HG02623 (cell line): ENCODE measurements around the gene ARHGAP26.

ENCODE experiments used
- ATAC-seq: cut with Tn5 transposase; IDR thresholded peaks from one replicate; pipeline ENCODE4 v1.9.1; 2021; ENCODE audit warnings: moderate library complexity; ENCODE audit not compliant: unreplicated experiment

Gene ARHGAP26

GRCh38 chr5:143128412-143129071, 358.4 kb downstream of the ARHGAP26 start:
- ATAC-seq: no peak

- ATAC-seq: no peak
Measured at GRCh38 chr5:143129203-143129602, 359.0 kb downstream of the ARHGAP26 start.

GRCh38 chr5:143129910-143130612, 359.9 kb downstream of the ARHGAP26 start:
- ATAC-seq: no peak

- no peak for ATAC-seq
Measured at GRCh38 chr5:143130613-143131305, 360.6 kb downstream of the ARHGAP26 start.

- ATAC-seq: no peak
Measured at GRCh38 chr5:143131972-143132371, 361.8 kb downstream of the ARHGAP26 start.

- no peak for ATAC-seq
Measured at GRCh38 chr5:143132739-143133138, 362.6 kb downstream of the ARHGAP26 start.

GRCh38 chr5:143133721-143134120, 363.5 kb downstream of the ARHGAP26 start:
- no peak for ATAC-seq

- no peak for ATAC-seq
Measured at GRCh38 chr5:143134269-143134668, 364.1 kb downstream of the ARHGAP26 start.

- peak; percentile 77 for ATAC-seq
Measured at GRCh38 chr5:143134900-143135299, 364.7 kb downstream of the ARHGAP26 start.

- no peak for ATAC-seq
Measured at GRCh38 chr5:143135832-143136551, 365.8 kb downstream of the ARHGAP26 start.

- ATAC-seq: no peak
Measured at GRCh38 chr5:143138839-143139238, 368.7 kb downstream of the ARHGAP26 start.

GRCh38 chr5:143139585-143139984, 369.4 kb downstream of the ARHGAP26 start:
- ATAC-seq: no peak

GRCh38 chr5:143140492-143141203, 370.5 kb downstream of the ARHGAP26 start:
- no peak for ATAC-seq

GRCh38 chr5:143141652-143142051, 371.5 kb downstream of the ARHGAP26 start:
- ATAC-seq: no peak

GRCh38 chr5:143142596-143143435, 372.6 kb downstream of the ARHGAP26 start:
- ATAC-seq: no peak

GRCh38 chr5:143143973-143144372, 373.8 kb downstream of the ARHGAP26 start:
- ATAC-seq: no peak

GRCh38 chr5:143145243-143146160, 375.3 kb downstream of the ARHGAP26 start:
- ATAC-seq: no peak

GRCh38 chr5:143146161-143146560, 376.0 kb downstream of the ARHGAP26 start:
- no peak for ATAC-seq

- ATAC-seq: no peak
Measured at GRCh38 chr5:143147383-143147782, 377.2 kb downstream of the ARHGAP26 start.
